AG04450 (cell line): ENCODE data around the gene HNRNPA3. TPM values are rescaled to one million over a fixed set of nuclear protein-coding genes. Genes with fewer than 3 reads are reported as not detected.
"Not testable (repeated sequence)": the region's sequence is repeated elsewhere in the genome, so short reads cannot be mapped to it uniquely, and the experiment has no call there.

ENCODE experiments used
- CTCF ChIA-PET: fragments of 300-600, 350-600 bp; formaldehyde crosslinking; extraction: SDS; loops from one replicate; lab custom pipeline; 2022; ENCODE audit warnings: antibody characterized with exemption, inconsistent platforms; lab: Charles Lee
- POLR2A ChIA-PET: fragments of 350-600 bp; formaldehyde crosslinking; extraction: SDS; loops from one replicate; lab custom pipeline; 2021; ENCODE audit warnings: antibody characterized with exemption, inconsistent platforms; lab: Yijun Ruan, JAX
- DNase-seq: peaks from one replicate; pipeline ENCODE4 v3.0.0-alpha.2; 2011; ENCODE audit warnings: low read depth, low spot score
- H3K27ac ChIP-seq: one replicate; pipeline ENCODE4 v1.5.1; 2012; ENCODE audit warnings: low read depth, low read length, control low read depth
- H3K27me3 ChIP-seq: one replicate; pipeline ENCODE4 v1.6.0; 2012; ENCODE audit warnings: low read length; ENCODE audit not compliant: control insufficient read depth, insufficient read depth
- H3K4me3 ChIP-seq: 2 replicates; pipeline ENCODE4 v1.5.1; 2011; ENCODE audit warnings: mild to moderate bottlenecking, low read depth, low read length, control low read depth
- H3K9me3 ChIP-seq: 2 replicates; pipeline ENCODE4 v1.5.1; 2012; ENCODE audit warnings: low read length; ENCODE audit not compliant: control insufficient read depth, insufficient read depth
- polyA plus RNA-seq: library from polyadenylated mRNA; depleted of rRNA; stranded (reverse); fragments of >200 nt; gene quantifications from 2 replicates; pipeline ENCODE4 v1.2.3, GENCODE V29; 2011
- TF ChIP-seq, protein P1 (sequence below): IDR thresholded peaks from 2 replicates; pipeline ENCODE4 v1.5.1; 2011; ENCODE audit warnings: low read depth, low read length, control low read depth, inconsistent platforms

Gene HNRNPA3
- polyA plus RNA-seq, 1 experiment, result 177 TPM

DNA sequence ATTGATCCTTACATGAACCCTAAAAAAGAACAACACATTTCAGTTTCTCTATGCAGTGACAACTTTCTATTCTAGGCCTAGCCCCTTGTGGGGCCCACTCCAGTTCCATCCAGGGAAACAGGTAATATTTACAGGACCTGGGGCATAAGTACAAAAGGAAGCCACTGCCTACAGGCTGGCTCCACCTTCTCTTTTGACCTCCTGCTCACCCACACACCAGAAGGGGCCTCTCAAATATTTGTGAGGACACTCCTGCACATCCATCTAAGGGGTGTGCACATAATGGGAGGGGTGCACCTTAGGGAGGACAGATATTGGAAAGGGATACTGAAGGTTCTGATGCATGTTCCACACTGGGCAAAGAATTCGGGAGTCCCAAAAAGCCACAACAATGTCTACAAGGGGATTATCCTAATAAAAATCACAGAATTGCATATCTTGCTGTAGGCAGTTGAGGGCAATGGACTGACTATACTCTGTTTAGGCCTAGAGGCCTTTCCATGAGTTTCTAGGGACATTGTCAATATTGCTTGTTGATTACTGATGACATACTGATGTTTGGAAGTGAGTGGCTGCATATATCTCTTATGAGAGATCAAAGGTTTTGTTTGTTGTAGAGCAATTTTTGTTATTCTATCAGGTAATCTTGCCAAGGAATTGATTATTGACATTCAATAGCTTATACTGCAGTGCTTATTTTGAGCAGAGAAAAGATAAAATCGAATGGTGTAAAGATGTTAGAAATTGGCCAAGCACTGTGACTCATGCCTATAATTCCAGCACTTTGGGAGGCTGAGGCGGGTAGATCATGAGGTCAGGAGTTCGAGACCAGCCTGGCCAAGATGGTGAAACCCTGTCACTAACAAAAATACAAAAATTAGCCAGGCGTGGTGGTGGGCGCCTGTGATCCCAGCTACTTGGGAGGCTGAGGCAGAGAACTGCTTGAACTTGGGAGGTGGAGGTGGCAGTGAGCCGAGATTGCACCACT lies 23.8 kb upstream of the HNRNPA3 start:
- H3K4me3 ChIP-seq, result no peak overlapping the region
- CTCF ChIA-PET, result interaction anchor here (0.6 kb wide), 1 partner anchor 21 kb away, joined by 3 read pairs; no protein-coding TSS in a partner anchor
- DNase-seq, result no peak
- no peaks in the 10 kb centered on the region for H3K27me3 ChIP-seq
- H3K27ac ChIP-seq, result no peak overlapping the region
- POLR2A ChIA-PET, result no interaction called here
- no peaks in the 10 kb centered on the region for H3K9me3 ChIP-seq
- TF ChIP-seq, protein P1, sequence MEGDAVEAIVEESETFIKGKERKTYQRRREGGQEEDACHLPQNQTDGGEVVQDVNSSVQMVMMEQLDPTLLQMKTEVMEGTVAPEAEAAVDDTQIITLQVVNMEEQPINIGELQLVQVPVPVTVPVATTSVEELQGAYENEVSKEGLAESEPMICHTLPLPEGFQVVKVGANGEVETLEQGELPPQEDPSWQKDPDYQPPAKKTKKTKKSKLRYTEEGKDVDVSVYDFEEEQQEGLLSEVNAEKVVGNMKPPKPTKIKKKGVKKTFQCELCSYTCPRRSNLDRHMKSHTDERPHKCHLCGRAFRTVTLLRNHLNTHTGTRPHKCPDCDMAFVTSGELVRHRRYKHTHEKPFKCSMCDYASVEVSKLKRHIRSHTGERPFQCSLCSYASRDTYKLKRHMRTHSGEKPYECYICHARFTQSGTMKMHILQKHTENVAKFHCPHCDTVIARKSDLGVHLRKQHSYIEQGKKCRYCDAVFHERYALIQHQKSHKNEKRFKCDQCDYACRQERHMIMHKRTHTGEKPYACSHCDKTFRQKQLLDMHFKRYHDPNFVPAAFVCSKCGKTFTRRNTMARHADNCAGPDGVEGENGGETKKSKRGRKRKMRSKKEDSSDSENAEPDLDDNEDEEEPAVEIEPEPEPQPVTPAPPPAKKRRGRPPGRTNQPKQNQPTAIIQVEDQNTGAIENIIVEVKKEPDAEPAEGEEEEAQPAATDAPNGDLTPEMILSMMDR, result no peak

DNA sequence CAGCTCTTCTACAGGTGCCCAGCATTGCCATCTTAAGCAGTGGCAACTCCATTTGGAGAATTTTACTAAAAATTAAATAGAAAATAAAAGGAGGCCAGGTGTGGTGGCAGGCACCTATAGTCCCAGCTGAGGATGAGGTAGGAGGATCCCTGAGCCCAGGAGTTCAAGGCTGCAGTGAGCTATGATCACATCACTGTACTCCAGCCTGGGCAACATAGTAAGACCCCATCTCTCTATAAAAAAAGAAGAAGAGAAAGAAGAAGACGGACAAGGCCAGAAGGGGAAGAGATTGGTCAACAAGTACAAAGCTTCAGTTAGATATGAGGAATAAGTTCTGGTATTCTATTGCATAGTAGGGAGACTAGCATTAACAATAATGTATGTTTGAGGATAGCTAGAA lies 21.7 kb upstream of the HNRNPA3 start:
- TF ChIP-seq, protein P1, result no peak
- Histone ChIP-seq H3K27me3 (no peaks in the 10 kb centered on the region), H3K9me3 (no peaks in the 10 kb centered on the region), H3K4me3 (no peak overlapping the region), H3K27ac (no peak overlapping the region)
- CTCF ChIA-PET, result interaction anchor here (0.6 to 1.0 kb wide), 2 partner anchors 13 to 319 kb away, joined by 4 read pairs; no protein-coding TSS in a partner anchor
- DNase-seq, result no peak
- POLR2A ChIA-PET, result no interaction called here

DNA sequence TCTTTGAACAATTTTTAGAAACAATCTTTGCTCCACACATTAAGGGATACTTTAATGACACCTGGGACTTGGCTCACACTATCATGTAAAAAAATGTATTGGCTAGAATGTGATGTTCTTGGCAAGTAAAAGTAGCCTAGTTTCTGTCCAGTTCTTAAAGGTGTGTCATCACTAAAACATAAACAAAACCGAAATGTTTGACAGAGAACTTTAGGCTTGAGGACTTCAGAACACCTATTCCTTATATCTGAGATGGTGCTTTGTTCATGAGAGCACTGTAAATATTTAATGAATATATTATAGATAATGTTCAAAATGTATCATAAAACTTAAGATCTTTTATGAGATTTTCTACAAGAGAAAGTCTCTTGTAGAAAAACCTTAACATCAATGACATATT lies 19.8 kb upstream of the HNRNPA3 start:
- Histone ChIP-seq H3K4me3 (no peak overlapping the region), H3K9me3 (no peaks in the 10 kb centered on the region), H3K27me3 (no peaks in the 10 kb centered on the region), H3K27ac (no peak overlapping the region)
- TF ChIP-seq, protein P1, result no peak
- no peak for DNase-seq
- ChIA-PET CTCF (no interaction called here), POLR2A (no interaction called here)

DNA sequence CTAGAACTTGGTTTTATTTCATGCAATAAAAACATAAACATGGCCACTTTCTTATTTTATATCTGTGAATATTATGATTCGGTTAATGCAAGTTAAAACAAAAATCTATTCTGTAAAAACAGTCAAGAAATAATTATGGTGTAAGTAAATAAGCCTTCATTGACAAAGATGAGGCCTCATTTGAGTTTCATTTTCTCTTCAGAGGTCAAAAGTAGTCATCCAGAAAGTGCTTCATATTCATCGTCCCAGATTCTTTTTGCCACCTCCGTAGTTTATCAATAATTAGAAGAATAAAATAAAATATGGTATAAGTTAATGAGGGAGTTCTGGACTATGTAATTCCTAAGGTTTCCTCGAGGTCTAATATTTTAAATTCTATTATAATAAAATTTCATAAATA lies 19.4 kb upstream of the HNRNPA3 start:
- Histone ChIP-seq H3K27me3 (no peaks in the 10 kb centered on the region), H3K27ac (no peak overlapping the region), H3K9me3 (no peaks in the 10 kb centered on the region; the same call in 1 of the 2 replicates), H3K4me3 (no peak overlapping the region)
- ChIA-PET POLR2A (no interaction called here), CTCF (interaction anchor here (1.3 kb wide), 1 partner anchor 142 kb away, joined by 4 read pairs; no protein-coding TSS in a partner anchor)
- TF ChIP-seq, protein P1, result no peak
- no peak for DNase-seq

DNA sequence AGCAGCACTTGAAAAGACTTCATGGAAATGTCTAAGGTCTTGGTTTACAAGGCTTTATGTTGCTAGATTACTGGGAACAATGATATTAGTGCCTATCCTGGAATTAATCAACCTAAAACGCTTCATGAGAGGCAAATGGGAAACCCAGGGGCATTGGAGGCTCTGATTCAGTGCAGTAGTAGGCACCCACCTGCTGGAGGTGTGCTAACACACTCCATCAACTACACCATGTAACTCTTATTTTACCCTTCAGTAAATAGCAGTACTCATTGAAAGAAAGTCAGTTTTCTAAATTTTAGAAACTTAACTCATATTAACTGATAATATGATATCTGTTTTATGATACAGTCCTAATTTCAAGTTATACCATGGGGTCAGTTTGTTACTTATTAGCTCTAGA lies 17.4 kb upstream of the HNRNPA3 start:
- no peak for DNase-seq
- Histone ChIP-seq H3K4me3 (no peak overlapping the region), H3K27ac (no peak overlapping the region), H3K27me3 (no peaks in the 10 kb centered on the region), H3K9me3 (no peaks in the 10 kb centered on the region; the same call in 1 of the 2 replicates)
- ChIA-PET POLR2A (no interaction called here), CTCF (interaction anchor here (1.2 kb wide), 1 partner anchor 30 kb away, joined by 4 read pairs; no protein-coding TSS in a partner anchor)
- TF ChIP-seq, protein P1, result no peak

DNA sequence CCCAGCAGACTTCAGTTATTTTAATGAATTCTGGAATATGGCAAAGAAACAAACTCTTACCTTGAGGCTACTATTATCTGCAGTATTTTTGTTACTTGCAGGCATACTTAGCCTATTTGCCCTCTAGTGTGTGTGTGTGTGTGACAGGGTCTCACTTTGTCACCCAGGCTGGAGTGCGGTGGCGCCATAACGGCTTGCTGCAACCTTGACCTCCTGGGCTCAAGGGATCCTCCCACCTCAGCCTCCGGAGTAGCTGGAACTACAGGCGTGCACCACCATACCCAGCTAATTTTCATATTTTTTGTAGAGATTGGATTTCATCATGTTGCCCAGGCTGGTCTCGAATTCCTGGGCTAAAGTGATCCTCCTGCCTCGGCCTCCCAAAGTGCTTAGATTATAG lies 12.2 kb upstream of the HNRNPA3 start:
- H3K27ac ChIP-seq, H3K4me3 ChIP-seq, H3K27me3 ChIP-seq, H3K9me3 ChIP-seq, DNase-seq, POLR2A ChIA-PET: not testable (repeated sequence)
- CTCF ChIA-PET, result interaction anchor here (0.6 to 2.2 kb wide), 3 partner anchors 35 to 62 kb away, joined by 6 to 16 read pairs (median 6); no protein-coding TSS in a partner anchor
